CD4-positive, alpha-beta memory T cell (primary cell): Measurements from ENCODE around the gene ITPR2. TPM values are rescaled to one million over a fixed set of nuclear protein-coding genes. Genes with fewer than 3 reads are reported as not detected.
"Not testable (repeated sequence)": the region's sequence is repeated elsewhere in the genome, so short reads cannot be mapped to it uniquely, and the experiment has no call there.

Experiments used
- CTCF ChIA-PET: fragments of 350-600 bp; sonication (Branson Sonifier 250); formaldehyde crosslinking; loops from one replicate; lab custom pipeline; 2021; ENCODE audit warnings: inconsistent platforms; ENCODE audit not compliant: partially characterized antibody; lab: Charles Lee
- POLR2A ChIA-PET: fragments of 350-600 bp; sonication (Branson Sonifier 250); formaldehyde crosslinking; loops from one replicate; lab custom pipeline; 2021; ENCODE audit not compliant: partially characterized antibody; lab: Charles Lee
- DNase-seq, 5 donors: peaks; one replicate each; pipeline versions ENCODE4 v3.0.0 to v3.0.0-alpha.2; 2020 to 2022; ENCODE audit warnings: mixed read lengths in 1 of 5
- H3K27ac ChIP-seq: one replicate; pipeline ENCODE4 v1.7.0; 2013; ENCODE audit warnings: low read depth, low read length
- H3K27me3 ChIP-seq: 2 replicates; pipeline ENCODE4 v1.7.0; 2013; ENCODE audit warnings: mild to moderate bottlenecking, low read length, moderate library complexity; ENCODE audit not compliant: insufficient read depth
- H3K36me3 ChIP-seq: 2 replicates; pipeline ENCODE4 v1.7.0; 2013; ENCODE audit warnings: mild to moderate bottlenecking, low read length, moderate library complexity; ENCODE audit not compliant: insufficient read depth
- H3K4me1 ChIP-seq: 2 replicates; pipeline ENCODE4 v1.7.0; 2013; ENCODE audit warnings: mild to moderate bottlenecking, low read length, moderate library complexity; ENCODE audit not compliant: insufficient read depth
- H3K4me3 ChIP-seq, 2 donors: one replicate each; pipeline ENCODE4 v1.7.0; 2013; ENCODE audit warnings: low read length in 2 of 2, mild to moderate bottlenecking in 1 of 2
- H3K9me3 ChIP-seq, 2 donors: one replicate each; pipeline ENCODE4 v1.7.0; 2013; ENCODE audit warnings: low read length in 2 of 2, control low read depth in 1 of 2; ENCODE audit not compliant: control insufficient read depth in 1 of 2
- H3K27ac Mint-ChIP-seq, 7 donors: one replicate each; pipeline ENCODE4 v1.8.0; 2020 to 2021; ENCODE audit warnings: mixed read lengths in 7 of 7, mild to moderate bottlenecking in 6 of 7, inconsistent platforms in 3 of 7, moderate library complexity in 3 of 7
- H3K27me3 Mint-ChIP-seq, 2 donors: one replicate each; pipeline ENCODE4 v1.8.0; 2020 to 2021; ENCODE audit warnings: mixed read lengths in 2 of 2
- H3K36me3 Mint-ChIP-seq, 2 donors: one replicate each; pipeline ENCODE4 v1.8.0; 2020 to 2021; ENCODE audit warnings: mixed read lengths in 2 of 2, inconsistent platforms in 1 of 2, mild to moderate bottlenecking in 1 of 2
- H3K4me1 Mint-ChIP-seq, 4 donors: one replicate each; pipeline ENCODE4 v1.8.0; 2020 to 2021; ENCODE audit warnings: mixed read lengths in 4 of 4, mild to moderate bottlenecking in 1 of 4
- H3K4me3 Mint-ChIP-seq, 8 donors: one replicate each; pipeline ENCODE4 v1.8.0; 2020 to 2021; ENCODE audit warnings: mixed read lengths in 8 of 8, mild to moderate bottlenecking in 7 of 8, moderate library complexity in 6 of 8, inconsistent platforms in 3 of 8
- H3K9me3 Mint-ChIP-seq, 8 donors: one replicate each; pipeline ENCODE4 v1.8.0; 2020 to 2021; ENCODE audit warnings: mixed read lengths in 8 of 8, mild to moderate bottlenecking in 5 of 8, inconsistent platforms in 3 of 8, moderate library complexity in 1 of 8
- intact Hi-C: fragments of 100-400 bp; cut with micrococcal nuclease; formaldehyde crosslinking; loops from one replicate; pipeline ENCODE4 v1.15.1; 2023
- polyA plus RNA-seq, 2 donors: library from polyadenylated mRNA; unstranded; fragments of 300-500 nt; fragmentation: Illumina TruSeq; gene quantifications; one replicate each; pipeline ENCODE4 v1.2.3, GENCODE V29; 2021
- total RNA-seq, 2 experiments: library from RNA; stranded (reverse); gene quantifications; one replicate each; pipeline ENCODE4 v1.2.3, GENCODE V29; 2021

ITPR2 gene
- total and polyA plus RNA-seq, 4 experiments from 2014 or later: 4.7 to 55.6 (median 34.1) TPM

DNA sequence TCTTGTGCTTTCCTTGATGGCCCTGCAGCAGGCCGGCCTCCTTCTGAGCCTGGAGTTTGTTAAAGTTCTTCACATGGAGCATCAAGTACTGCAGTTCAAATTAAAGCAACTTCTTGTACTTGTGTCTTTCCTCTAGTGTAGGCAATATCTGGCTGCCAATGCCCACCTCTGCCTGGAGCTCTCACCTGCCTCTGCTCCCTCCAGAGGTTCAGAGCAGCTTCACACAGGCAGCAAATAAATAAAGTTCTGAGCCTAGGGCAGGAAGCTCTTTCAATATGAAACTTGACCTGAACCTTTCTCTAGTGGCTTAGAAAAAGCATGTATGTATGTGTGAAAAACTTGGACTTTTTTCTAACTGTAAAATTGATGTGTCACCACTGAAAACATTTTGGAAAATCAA, 65.9 kb downstream of the ITPR2 start:
- CTCF ChIA-PET: no interaction called here
- Histone ChIP-seq H3K4me1 (no peaks in the 10 kb centered on the region), H3K9me3 (no peaks in the 10 kb centered on the region), H3K27ac (no peak overlapping the region), H3K4me3 (no peak overlapping the region), H3K27me3 (no peaks in the 10 kb centered on the region), H3K36me3 (no peaks in the 10 kb centered on the region)
- peaks cover 7 to 18% (median 11%) of the 10 kb centered on the region in 4 donors for H3K4me1 Mint-ChIP-seq
- no peak for DNase-seq
- intact Hi-C loops: no loop called here
- H3K4me3 Mint-ChIP-seq: no peak overlapping the region
- POLR2A ChIA-PET: no interaction called here
- H3K27ac Mint-ChIP-seq: no peak overlapping the region
- H3K9me3 Mint-ChIP-seq: peaks cover 2 to 23% (median 11%) of the 10 kb centered on the region in 8 donors
- H3K36me3 Mint-ChIP-seq: peaks cover 33 to 50% of the 10 kb centered on the region in 2 donors
- H3K27me3 Mint-ChIP-seq: no peaks in the 10 kb centered on the region

DNA sequence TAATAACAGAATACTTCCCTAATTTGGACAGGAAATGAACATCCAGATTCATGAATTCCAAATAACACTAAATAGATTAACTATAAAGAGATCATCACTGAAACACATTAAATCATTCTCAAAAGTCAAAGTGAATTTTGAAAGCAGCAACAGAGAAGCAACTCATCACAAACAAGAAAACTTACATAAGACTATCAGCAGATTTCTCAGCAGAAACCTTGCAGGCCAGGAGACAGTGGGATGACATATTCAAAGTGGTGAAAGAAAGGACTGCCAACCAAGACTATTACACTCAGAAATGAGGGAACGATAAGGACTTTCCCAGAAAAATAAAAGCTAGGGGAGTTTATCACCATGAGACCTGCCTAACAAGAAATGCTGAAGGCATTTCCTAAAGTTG, 70.8 kb downstream of the ITPR2 start:
- no peaks in the 10 kb centered on the region for H3K36me3 ChIP-seq
- H3K4me1 Mint-ChIP-seq: peaks cover 0 to 4% (median 1%) of the 10 kb centered on the region in 4 donors
- ChIA-PET POLR2A (no interaction called here), CTCF (no interaction called here)
- no peaks in the 10 kb centered on the region for H3K9me3 ChIP-seq
- DNase-seq: no peak
- H3K36me3 Mint-ChIP-seq: peaks cover 39 to 56% of the 10 kb centered on the region in 2 donors
- intact Hi-C loops: no loop called here
- H3K27me3 ChIP-seq: no peaks in the 10 kb centered on the region
- H3K27ac ChIP-seq: no peak overlapping the region
- H3K27me3 Mint-ChIP-seq: no peaks in the 10 kb centered on the region
- no peak overlapping the region for H3K4me3 ChIP-seq
- no peak overlapping the region for H3K4me3 Mint-ChIP-seq
- no peaks in the 10 kb centered on the region for H3K4me1 ChIP-seq
- peaks cover 2 to 39% (median 30%) of the 10 kb centered on the region in 8 donors for H3K9me3 Mint-ChIP-seq
- H3K27ac Mint-ChIP-seq: peak overlapping the region in 1 of 7 donors; percentile 34

DNA sequence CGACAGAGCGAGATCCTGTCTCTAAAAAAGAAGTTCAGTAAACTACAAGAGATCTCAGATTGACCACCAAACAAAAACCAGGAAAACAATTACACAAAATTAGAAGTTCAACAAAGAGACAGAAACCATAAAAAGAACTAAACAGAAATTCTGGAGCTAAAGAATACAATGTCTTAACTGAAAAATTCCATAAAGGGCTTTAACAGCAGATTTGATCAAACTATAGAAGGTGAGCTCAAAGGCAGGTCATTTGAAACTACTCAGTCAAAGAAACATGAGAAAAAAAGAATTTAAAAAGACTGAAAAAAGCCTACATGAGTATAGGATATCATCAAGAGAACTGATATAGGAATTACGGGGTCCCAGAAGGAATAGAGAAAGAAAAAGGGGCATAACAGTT, 71.2 kb downstream of the ITPR2 start:
- no peaks in the 10 kb centered on the region for H3K9me3 ChIP-seq
- no peaks in the 10 kb centered on the region for H3K27me3 Mint-ChIP-seq
- no peak overlapping the region for H3K27ac Mint-ChIP-seq
- H3K4me1 ChIP-seq: no peaks in the 10 kb centered on the region
- peaks cover 0 to 4% (median 1%) of the 10 kb centered on the region in 4 donors for H3K4me1 Mint-ChIP-seq
- H3K27me3 ChIP-seq: no peaks in the 10 kb centered on the region
- no peak overlapping the region for H3K4me3 Mint-ChIP-seq
- H3K9me3 Mint-ChIP-seq: peaks cover 2 to 39% (median 30%) of the 10 kb centered on the region in 8 donors
- CTCF ChIA-PET: no interaction called here
- POLR2A ChIA-PET: no interaction called here
- DNase-seq: no peak
- H3K4me3 ChIP-seq: no peak overlapping the region
- no peak overlapping the region for H3K27ac ChIP-seq
- H3K36me3 Mint-ChIP-seq: peaks cover 36 to 52% of the 10 kb centered on the region in 2 donors
- no peaks in the 10 kb centered on the region for H3K36me3 ChIP-seq
- intact Hi-C loops: no loop called here

DNA sequence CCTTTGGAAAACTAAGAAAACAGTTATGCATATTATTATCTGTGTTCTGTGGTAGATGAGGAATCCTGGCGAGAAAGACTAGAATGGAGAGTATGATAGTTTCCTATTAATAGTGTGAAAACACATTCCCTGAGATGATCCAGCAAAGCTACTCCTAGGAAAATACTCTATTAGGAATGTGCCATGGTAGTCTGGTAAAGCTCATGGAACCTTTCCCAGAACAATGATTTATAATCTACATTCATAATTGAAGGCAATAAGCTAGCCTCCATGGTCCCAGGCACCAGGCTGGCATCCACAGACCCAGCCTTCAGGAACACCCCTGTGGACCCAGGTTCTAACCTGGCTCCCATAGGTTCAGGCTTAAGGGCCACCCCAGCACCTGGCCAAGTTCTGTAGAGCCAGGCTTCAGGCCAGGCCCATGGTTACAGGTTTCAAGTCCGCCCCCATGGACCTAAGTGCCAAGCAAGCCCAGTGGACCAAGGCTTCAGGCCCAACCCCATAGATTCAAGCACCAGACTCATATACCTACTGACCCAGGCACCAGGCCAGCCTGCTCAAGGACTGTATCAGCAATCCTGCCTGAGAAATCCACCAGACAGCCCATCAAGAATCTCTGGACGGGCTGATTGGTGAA, 72.2 kb downstream of the ITPR2 start:
- H3K9me3 Mint-ChIP-seq: peaks cover 0 to 47% (median 34%) of the 10 kb centered on the region in 8 donors
- no peaks in the 10 kb centered on the region for H3K27me3 Mint-ChIP-seq
- Histone ChIP-seq H3K36me3 (no peaks in the 10 kb centered on the region), H3K4me1 (no peaks in the 10 kb centered on the region), H3K4me3 (no peak overlapping the region), H3K27ac (no peak overlapping the region), H3K9me3 (no peaks in the 10 kb centered on the region), H3K27me3 (no peaks in the 10 kb centered on the region)
- POLR2A ChIA-PET: no interaction called here
- CTCF ChIA-PET: no interaction called here
- H3K36me3 Mint-ChIP-seq: peaks cover 34 to 51% of the 10 kb centered on the region in 2 donors
- H3K4me1 Mint-ChIP-seq: peaks cover 0 to 3% (median 1%) of the 10 kb centered on the region in 4 donors
- no peak overlapping the region for H3K27ac Mint-ChIP-seq
- intact Hi-C loops: no loop called here
- H3K4me3 Mint-ChIP-seq: no peak overlapping the region
- DNase-seq: no peak

DNA sequence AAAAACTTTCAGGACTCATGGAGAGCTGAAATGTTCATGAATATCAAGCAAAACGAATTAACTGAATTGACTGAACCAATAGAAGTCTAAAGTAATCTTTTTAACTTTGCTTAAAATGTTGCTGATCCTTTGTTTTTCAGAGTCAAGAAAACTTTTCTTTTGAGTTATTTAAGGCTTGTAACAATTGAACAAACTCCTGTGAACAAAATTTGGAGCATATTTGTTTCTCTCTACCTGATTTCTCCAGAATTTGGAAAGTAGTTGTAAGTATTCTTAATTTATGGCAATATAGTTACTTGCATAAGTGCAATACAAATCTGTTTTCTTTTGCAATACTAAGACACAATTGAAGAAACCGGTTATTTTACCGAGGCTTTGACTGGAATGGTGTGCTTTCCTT, 77.6 kb downstream of the ITPR2 start:
- H3K9me3 ChIP-seq, H3K4me3 Mint-ChIP-seq, H3K27ac Mint-ChIP-seq, H3K4me1 ChIP-seq, POLR2A ChIA-PET, H3K4me3 ChIP-seq, H3K36me3 ChIP-seq, CTCF ChIA-PET, H3K27me3 ChIP-seq, H3K27ac ChIP-seq, H3K27me3 Mint-ChIP-seq, DNase-seq, intact Hi-C loops: not testable (repeated sequence)
- H3K36me3 Mint-ChIP-seq: peaks cover 16 to 39% of the 10 kb centered on the region in 2 donors
- peaks cover 10 to 14% (median 13%) of the 10 kb centered on the region in 4 donors for H3K4me1 Mint-ChIP-seq
- peaks cover 0 to 25% (median 11%) of the 10 kb centered on the region in 8 donors for H3K9me3 Mint-ChIP-seq

DNA sequence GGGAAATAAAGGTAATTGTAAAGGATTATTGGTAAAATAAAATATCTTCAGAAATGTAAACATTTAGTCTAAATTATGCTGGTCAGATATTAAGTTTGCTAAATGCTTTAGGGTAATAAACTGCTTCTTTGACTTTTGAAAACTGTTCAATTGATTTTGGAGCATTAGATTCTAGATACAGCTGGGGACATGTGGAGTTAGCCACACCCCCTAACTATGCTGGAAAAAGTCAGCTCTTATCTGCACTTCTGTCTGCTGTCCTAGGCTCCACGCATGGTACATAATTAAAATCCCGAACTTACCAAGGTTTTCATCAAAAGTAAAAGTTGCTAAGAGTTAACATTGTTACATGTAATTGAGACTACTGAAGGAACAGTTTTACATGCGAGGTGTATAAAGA, 78.8 kb downstream of the ITPR2 start:
- H3K27me3 ChIP-seq: no peaks in the 10 kb centered on the region
- Mint-ChIP-seq H3K9me3 (peaks cover 0 to 22% (median 10%) of the 10 kb centered on the region in 8 donors), H3K27me3 (no peaks in the 10 kb centered on the region), H3K4me1 (peaks cover 19 to 26% (median 22%) of the 10 kb centered on the region in 4 donors), H3K36me3 (peaks cover 11 to 39% of the 10 kb centered on the region in 2 donors), H3K4me3 (no peak overlapping the region), H3K27ac (no peak overlapping the region)
- no peaks in the 10 kb centered on the region for H3K9me3 ChIP-seq
- H3K27ac ChIP-seq: no peak overlapping the region
- H3K4me1 ChIP-seq: peaks cover 16% of the 10 kb centered on the region
- no peak for DNase-seq
- intact Hi-C loops: no loop called here
- no peaks in the 10 kb centered on the region for H3K36me3 ChIP-seq
- no peak overlapping the region for H3K4me3 ChIP-seq
- ChIA-PET POLR2A (no interaction called here), CTCF (no interaction called here)

DNA sequence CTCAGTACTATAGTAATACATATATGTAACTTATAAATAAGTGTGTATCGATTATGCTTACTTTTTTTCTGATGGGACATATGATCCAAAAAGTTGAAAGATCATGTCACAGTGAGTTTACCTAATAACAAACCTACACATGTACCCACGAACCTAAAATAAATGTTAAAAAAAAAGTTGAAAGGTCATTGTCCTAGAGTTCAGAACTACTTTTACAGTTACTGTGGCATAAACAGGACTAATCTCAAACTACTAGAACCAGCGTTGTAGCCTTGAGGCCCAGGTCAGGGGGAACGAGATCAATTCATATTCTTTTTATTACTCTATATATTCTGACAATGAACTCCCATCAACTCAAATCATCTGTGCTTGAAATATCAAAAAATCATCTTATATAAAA, 81.8 kb downstream of the ITPR2 start:
- Mint-ChIP-seq H3K27me3 (no peaks in the 10 kb centered on the region), H3K9me3 (peaks cover 0 to 17% (median 5%) of the 10 kb centered on the region in 8 donors), H3K27ac (no peak overlapping the region), H3K4me1 (peaks cover 37 to 52% (median 43%) of the 10 kb centered on the region in 4 donors), H3K4me3 (no peak overlapping the region), H3K36me3 (peaks cover 6 to 23% of the 10 kb centered on the region in 2 donors)
- intact Hi-C loops: no loop called here
- no peaks in the 10 kb centered on the region for H3K9me3 ChIP-seq
- ChIA-PET POLR2A (no interaction called here), CTCF (no interaction called here)
- no peak overlapping the region for H3K27ac ChIP-seq
- peaks cover 25% of the 10 kb centered on the region for H3K4me1 ChIP-seq
- H3K36me3 ChIP-seq: no peaks in the 10 kb centered on the region
- no peak for DNase-seq
- no peaks in the 10 kb centered on the region for H3K27me3 ChIP-seq
- no peak overlapping the region for H3K4me3 ChIP-seq
